ENCODE data around the gene PROM2.

PROM2 gene

GRCh38 chr2:95294579-95295250 is 20.5 kb downstream of the PROM2 start:
- H3K9ac ChIP-seq (ENCODE audit: low read length), result no peak overlapping the region
- no peak overlapping the region for H3K4me2 ChIP-seq (ENCODE audit: low read depth, low read length, poor library complexity, severe bottlenecking)
- no peaks in the 10 kb centered on the region for H3K9me2 ChIP-seq (replicated peaks; ENCODE audit: insufficient read depth, low read length)
- no peaks in the 10 kb centered on the region for H3K27me3 ChIP-seq (ENCODE audit: low read length)
- TF ChIP-seq EZH2phosphoT487 (conservative IDR thresholded peaks at IDR 0.05; ENCODE audit: low read length) (no peak), CTCF (IDR thresholded peaks at IDR 0.05; ENCODE audit: insufficient read depth, low read length, poor library complexity, severe bottlenecking) (no peak)
- no peaks in the 10 kb centered on the region for H3K36me3 ChIP-seq (ENCODE audit: low read length)
- H3K79me2 ChIP-seq (ENCODE audit: insufficient read depth, low read length), result no peaks in the 10 kb centered on the region
- no peaks in the 10 kb centered on the region for H3K9me3 ChIP-seq (ENCODE audit: insufficient read depth, low read length)
- H2AFZ ChIP-seq (ENCODE audit: low read depth, low read length, severe bottlenecking), result no peak overlapping the region
- H4K20me1 ChIP-seq (ENCODE audit: low read depth, low read length), result no peaks in the 10 kb centered on the region
- H3F3A ChIP-seq (ENCODE audit: insufficient read depth), result no peaks in the 10 kb centered on the region
- H3K4me3 ChIP-seq (ENCODE audit: insufficient read depth, low read length, poor library complexity, severe bottlenecking), result no peak overlapping the region
- H3K27ac ChIP-seq (ENCODE audit: low read depth, low read length), result no peak overlapping the region

- Histone ChIP-seq H2AFZ (ENCODE audit: low read depth, low read length, severe bottlenecking) (no peak overlapping the region), H3K4me2 (ENCODE audit: low read depth, low read length, poor library complexity, severe bottlenecking) (no peak overlapping the region), H3K79me2 (ENCODE audit: insufficient read depth, low read length) (no peaks in the 10 kb centered on the region), H3K27me3 (ENCODE audit: low read length) (no peaks in the 10 kb centered on the region), H3K9me2 (replicated peaks; ENCODE audit: insufficient read depth, low read length) (no peaks in the 10 kb centered on the region), H3K4me3 (ENCODE audit: insufficient read depth, low read length, poor library complexity, severe bottlenecking) (no peak overlapping the region), H3K36me3 (ENCODE audit: low read length) (no peaks in the 10 kb centered on the region), H3K9ac (ENCODE audit: low read length) (no peak overlapping the region), H3K27ac (ENCODE audit: low read depth, low read length) (no peak overlapping the region), H3K9me3 (ENCODE audit: insufficient read depth, low read length) (no peaks in the 10 kb centered on the region), H3F3A (ENCODE audit: insufficient read depth) (no peaks in the 10 kb centered on the region), H4K20me1 (ENCODE audit: low read depth, low read length) (no peaks in the 10 kb centered on the region)
- TF ChIP-seq CTCF (IDR thresholded peaks at IDR 0.05; ENCODE audit: insufficient read depth, low read length, poor library complexity, severe bottlenecking) (no peak), EZH2phosphoT487 (conservative IDR thresholded peaks at IDR 0.05; ENCODE audit: low read length) (no peak)
Observed at GRCh38 chr2:95295376-95295775, 21.1 kb downstream of the PROM2 start.

- H3F3A ChIP-seq (ENCODE audit: insufficient read depth), result no peaks in the 10 kb centered on the region
- H3K4me3 ChIP-seq (ENCODE audit: insufficient read depth, low read length, poor library complexity, severe bottlenecking), result no peak overlapping the region
- no peak overlapping the region for H3K27ac ChIP-seq (ENCODE audit: low read depth, low read length)
- H3K9ac ChIP-seq (ENCODE audit: low read length), result no peak overlapping the region
- H3K9me2 ChIP-seq (replicated peaks; ENCODE audit: insufficient read depth, low read length), result no peaks in the 10 kb centered on the region
- H3K27me3 ChIP-seq (ENCODE audit: low read length), result no peaks in the 10 kb centered on the region
- H3K36me3 ChIP-seq (ENCODE audit: low read length), result no peaks in the 10 kb centered on the region
- H3K9me3 ChIP-seq (ENCODE audit: insufficient read depth, low read length), result no peaks in the 10 kb centered on the region
- TF ChIP-seq EZH2phosphoT487 (conservative IDR thresholded peaks at IDR 0.05; ENCODE audit: low read length), result no peak
- no peak for TF ChIP-seq CTCF (IDR thresholded peaks at IDR 0.05; ENCODE audit: insufficient read depth, low read length, poor library complexity, severe bottlenecking)
- no peak overlapping the region for H2AFZ ChIP-seq (ENCODE audit: low read depth, low read length, severe bottlenecking)
- H3K4me2 ChIP-seq (ENCODE audit: low read depth, low read length, poor library complexity, severe bottlenecking), result no peak overlapping the region
- H4K20me1 ChIP-seq (ENCODE audit: low read depth, low read length), result no peaks in the 10 kb centered on the region
- H3K79me2 ChIP-seq (ENCODE audit: insufficient read depth, low read length), result no peaks in the 10 kb centered on the region
Observed at GRCh38 chr2:95296011-95296410, 21.8 kb downstream of the PROM2 start.

All from SU-DHL-6 (cell line).